Activated T-cell treated with anti-CD3 and anti-CD28 coated beads, Interleukin-2, amount 50 U/mL, for 1 hour (primary cell): Measurements from ENCODE around the gene ZFAND3.
"Not testable (repeated sequence)": the region's sequence is repeated elsewhere in the genome, so short reads cannot be mapped to it uniquely, and the experiment has no call there.

ENCODE experiments used
- DNase-seq: peaks from one replicate; pipeline ENCODE4 v3.0.0-alpha.2; 2020

ZFAND3 gene

GRCh38 chr6:37866590-37867507, 47.3 kb downstream of the ZFAND3 start:
- DNase-seq = no peak

- DNase-seq = no peak
Observed at GRCh38 chr6:37867756-37868446, 48.4 kb downstream of the ZFAND3 start.

- DNase-seq = no peak
Observed at GRCh38 chr6:37868447-37868825, 48.9 kb downstream of the ZFAND3 start.

GRCh38 chr6:37871616-37872372, 52.3 kb downstream of the ZFAND3 start:
- no peak for DNase-seq

- DNase-seq = no peak
Observed at GRCh38 chr6:37872373-37872745, 52.8 kb downstream of the ZFAND3 start.

- DNase-seq = no peak
Observed at GRCh38 chr6:37874726-37875125, 55.2 kb downstream of the ZFAND3 start.

- no peak for DNase-seq
Observed at GRCh38 chr6:37875561-37876309, 56.2 kb downstream of the ZFAND3 start.

- no peak for DNase-seq
Observed at GRCh38 chr6:37876843-37877242, 57.3 kb downstream of the ZFAND3 start.

GRCh38 chr6:37877373-37878149, 58.0 kb downstream of the ZFAND3 start:
- no peak for DNase-seq

GRCh38 chr6:37878150-37878710, 58.7 kb downstream of the ZFAND3 start:
- DNase-seq = no peak

GRCh38 chr6:37880602-37881001, 61.1 kb downstream of the ZFAND3 start:
- DNase-seq = not testable (repeated sequence)

- DNase-seq = no peak
Observed at GRCh38 chr6:37882292-37882691, 62.8 kb downstream of the ZFAND3 start.

- no peak for DNase-seq
Observed at GRCh38 chr6:37882724-37883413, 63.3 kb downstream of the ZFAND3 start.

- DNase-seq = no peak
Observed at GRCh38 chr6:37884548-37884947, 65.0 kb downstream of the ZFAND3 start.

GRCh38 chr6:37889051-37889450, 69.5 kb downstream of the ZFAND3 start:
- DNase-seq = no peak

GRCh38 chr6:37889486-37889885, 70.0 kb downstream of the ZFAND3 start:
- DNase-seq = no peak

- no peak for DNase-seq
Observed at GRCh38 chr6:37891072-37891471, 71.5 kb downstream of the ZFAND3 start.

- no peak for DNase-seq
Observed at GRCh38 chr6:37893257-37893656, 73.7 kb downstream of the ZFAND3 start.

GRCh38 chr6:37893734-37894133, 74.2 kb downstream of the ZFAND3 start:
- not testable (repeated sequence) for DNase-seq

GRCh38 chr6:37894585-37894984, 75.1 kb downstream of the ZFAND3 start:
- no peak for DNase-seq

GRCh38 chr6:37897321-37897720, 77.8 kb downstream of the ZFAND3 start:
- DNase-seq = no peak
